ENCODE measurements around the gene ADAMTSL2.

DNA sequence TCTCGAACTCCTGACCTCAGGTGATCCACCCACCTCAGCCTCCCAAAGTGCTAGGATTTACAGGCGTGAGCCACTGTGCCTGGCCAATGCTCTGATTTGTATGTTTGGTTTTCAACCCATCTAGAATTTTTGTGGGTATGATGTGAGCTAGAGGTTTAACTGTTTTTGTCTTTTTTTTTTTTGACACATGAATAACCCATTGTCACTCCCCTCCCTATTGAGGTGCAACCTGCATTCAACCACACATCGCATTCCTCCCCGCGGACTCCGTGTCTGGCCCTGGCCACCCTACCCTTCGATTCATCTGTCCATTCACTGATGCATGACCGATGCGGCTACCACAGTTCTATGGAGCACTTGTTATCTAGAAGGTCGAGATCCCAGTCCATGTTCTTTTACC lies 84.2 kb downstream of the ADAMTSL2 start:
- TF ChIP-seq, protein P1, sequence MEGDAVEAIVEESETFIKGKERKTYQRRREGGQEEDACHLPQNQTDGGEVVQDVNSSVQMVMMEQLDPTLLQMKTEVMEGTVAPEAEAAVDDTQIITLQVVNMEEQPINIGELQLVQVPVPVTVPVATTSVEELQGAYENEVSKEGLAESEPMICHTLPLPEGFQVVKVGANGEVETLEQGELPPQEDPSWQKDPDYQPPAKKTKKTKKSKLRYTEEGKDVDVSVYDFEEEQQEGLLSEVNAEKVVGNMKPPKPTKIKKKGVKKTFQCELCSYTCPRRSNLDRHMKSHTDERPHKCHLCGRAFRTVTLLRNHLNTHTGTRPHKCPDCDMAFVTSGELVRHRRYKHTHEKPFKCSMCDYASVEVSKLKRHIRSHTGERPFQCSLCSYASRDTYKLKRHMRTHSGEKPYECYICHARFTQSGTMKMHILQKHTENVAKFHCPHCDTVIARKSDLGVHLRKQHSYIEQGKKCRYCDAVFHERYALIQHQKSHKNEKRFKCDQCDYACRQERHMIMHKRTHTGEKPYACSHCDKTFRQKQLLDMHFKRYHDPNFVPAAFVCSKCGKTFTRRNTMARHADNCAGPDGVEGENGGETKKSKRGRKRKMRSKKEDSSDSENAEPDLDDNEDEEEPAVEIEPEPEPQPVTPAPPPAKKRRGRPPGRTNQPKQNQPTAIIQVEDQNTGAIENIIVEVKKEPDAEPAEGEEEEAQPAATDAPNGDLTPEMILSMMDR (conservative IDR thresholded peaks at IDR 0.05) = no peak
- TF ChIP-seq ZFX (IDR thresholded peaks at IDR 0.05) = no peak
